ENCODE results near the gene PNPLA4.

The PNPLA4 gene

DNA sequence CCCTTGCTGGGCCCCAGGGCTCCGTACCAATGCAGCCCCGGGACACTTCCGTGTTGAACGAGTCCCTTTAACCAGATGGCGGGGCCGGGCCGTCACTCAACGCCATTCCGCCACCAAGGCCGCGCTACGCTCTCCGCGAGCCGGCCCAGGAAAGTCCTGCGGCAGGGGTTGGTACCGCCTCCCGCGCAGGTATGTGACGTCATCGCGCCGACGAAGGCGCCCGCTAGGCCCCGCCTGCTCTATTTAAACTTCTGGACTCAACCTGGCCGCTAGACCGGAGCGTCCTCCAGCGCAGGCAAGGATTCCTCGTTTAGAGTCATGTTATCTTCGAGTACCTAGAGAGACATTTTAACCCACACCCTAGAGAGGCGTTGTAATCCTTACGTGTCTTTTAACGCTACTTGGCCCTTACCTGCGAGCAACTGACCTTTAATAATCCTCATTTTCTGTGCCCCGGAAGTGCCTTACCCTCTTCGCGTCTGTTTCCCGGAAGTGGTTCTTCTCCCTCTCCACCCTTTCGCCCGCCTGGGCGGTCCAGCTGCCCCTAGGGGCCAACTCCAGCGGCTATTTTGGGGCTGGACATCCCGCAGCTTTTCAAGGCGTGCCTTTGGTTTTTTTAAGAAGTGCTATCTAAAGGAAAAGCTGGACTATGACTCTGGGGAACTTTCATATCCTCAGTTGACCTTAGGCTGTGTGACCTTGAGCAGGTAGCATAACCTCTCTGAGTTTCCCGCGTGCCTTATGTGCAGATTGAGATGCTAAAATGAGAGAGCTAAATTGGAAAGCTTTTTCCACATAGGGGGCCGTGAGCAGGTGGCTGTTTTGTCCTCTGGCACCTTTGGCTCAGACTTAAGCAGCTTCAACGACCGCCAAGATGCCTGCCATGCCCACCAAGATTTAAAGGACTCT is at the start of gene PNPLA4:
Gene PNPLA4 (minus strand): TSS at position 155 of the 909 bp plus-strand sequence. CDS start 1,294 bp downstream, outside the sequence.
- peak within 1 kb of the TSS; percentile 88; the same call in 1 of the 2 replicates for H3K4me3 ChIP-seq (ENCODE audit: low read length)
- no peak for DNase-seq (ENCODE audit: low read depth, low spot score)

GRCh38 chrX:7972586-7972985 is 45.4 kb upstream of the PNPLA4 start:
- Histone ChIP-seq H3K4me3 (ENCODE audit: low read length) (no peak overlapping the region), H3K27ac (ENCODE audit: low read length) (no peak overlapping the region), H3K4me1 (ENCODE audit: control insufficient read depth, insufficient read depth, low read length) (no peaks in the 10 kb centered on the region), H3K36me3 (ENCODE audit: control insufficient read depth, insufficient read depth, low read length) (no peaks in the 10 kb centered on the region), H3K9me3 (ENCODE audit: control insufficient read depth, insufficient read depth, low read length) (no peaks in the 10 kb centered on the region), H3K27me3 (ENCODE audit: control insufficient read depth, insufficient read depth, low read length) (no peaks in the 10 kb centered on the region)
- no CpG with 5 or more reads among the region's 2 CpGs for WGBS (ENCODE audit: insufficient coverage, insufficient read length)
- no peak for DNase-seq (ENCODE audit: low read depth, low spot score)

More for the DNA sequence above, at the start of gene PNPLA4:
- no peak within 1 kb of the TSS for H3K27ac ChIP-seq (ENCODE audit: low read length)
- no peaks in the 10 kb centered on the region for H3K27me3 ChIP-seq (ENCODE audit: control insufficient read depth, insufficient read depth, low read length)
- no peaks in the 10 kb centered on the region for H3K36me3 ChIP-seq (ENCODE audit: control insufficient read depth, insufficient read depth, low read length)
- no peaks in the 10 kb centered on the region for H3K4me1 ChIP-seq (ENCODE audit: control insufficient read depth, insufficient read depth, low read length)
- no peaks in the 10 kb centered on the region for H3K9me3 ChIP-seq (ENCODE audit: control insufficient read depth, insufficient read depth, low read length)
- no CpG with 5 or more reads among the region's 52 CpGs for WGBS (ENCODE audit: insufficient coverage, insufficient read length)

GRCh38 chrX:7970428-7970827 is 43.2 kb upstream of the PNPLA4 start:
- WGBS (ENCODE audit: insufficient coverage, insufficient read length), result no CpG with 5 or more reads among the region's 4 CpGs
- Histone ChIP-seq H3K36me3 (ENCODE audit: control insufficient read depth, insufficient read depth, low read length) (no peaks in the 10 kb centered on the region), H3K9me3 (ENCODE audit: control insufficient read depth, insufficient read depth, low read length) (no peaks in the 10 kb centered on the region), H3K27ac (ENCODE audit: low read length) (no peak overlapping the region), H3K4me1 (ENCODE audit: control insufficient read depth, insufficient read depth, low read length) (no peaks in the 10 kb centered on the region), H3K4me3 (ENCODE audit: low read length) (no peak overlapping the region), H3K27me3 (ENCODE audit: control insufficient read depth, insufficient read depth, low read length) (no peaks in the 10 kb centered on the region)
- no peak for DNase-seq (ENCODE audit: low read depth, low spot score)

DNA sequence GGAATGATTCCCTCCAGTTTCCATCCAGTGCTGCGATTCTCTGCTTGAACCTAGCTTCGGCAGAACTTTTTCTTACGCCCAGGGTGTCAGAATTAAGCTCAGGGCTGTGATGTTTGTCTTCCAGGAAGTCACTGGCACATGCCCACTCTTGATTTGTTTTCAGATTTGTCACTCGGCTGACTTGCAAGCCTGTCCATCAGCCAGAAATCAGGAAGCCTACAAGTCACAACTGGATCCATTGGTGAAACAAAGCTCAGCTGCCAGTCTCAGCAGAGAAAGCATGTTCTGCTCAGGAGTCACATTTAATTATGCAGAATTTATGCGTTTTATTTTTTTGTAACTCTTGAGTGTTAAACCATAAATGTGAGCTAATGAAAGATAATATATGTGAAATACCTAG is 38.2 kb upstream of the PNPLA4 start:
- Histone ChIP-seq H3K4me1 (ENCODE audit: control insufficient read depth, insufficient read depth, low read length) (no peaks in the 10 kb centered on the region), H3K36me3 (ENCODE audit: control insufficient read depth, insufficient read depth, low read length) (no peaks in the 10 kb centered on the region), H3K27me3 (ENCODE audit: control insufficient read depth, insufficient read depth, low read length) (no peaks in the 10 kb centered on the region), H3K4me3 (ENCODE audit: low read length) (no peak overlapping the region), H3K9me3 (ENCODE audit: control insufficient read depth, insufficient read depth, low read length) (no peaks in the 10 kb centered on the region), H3K27ac (ENCODE audit: low read length) (no peak overlapping the region)
- WGBS (ENCODE audit: insufficient coverage, insufficient read length), result no CpG with 5 or more reads among the region's 5 CpGs
- no peak for DNase-seq (ENCODE audit: low read depth, low spot score)

DNA sequence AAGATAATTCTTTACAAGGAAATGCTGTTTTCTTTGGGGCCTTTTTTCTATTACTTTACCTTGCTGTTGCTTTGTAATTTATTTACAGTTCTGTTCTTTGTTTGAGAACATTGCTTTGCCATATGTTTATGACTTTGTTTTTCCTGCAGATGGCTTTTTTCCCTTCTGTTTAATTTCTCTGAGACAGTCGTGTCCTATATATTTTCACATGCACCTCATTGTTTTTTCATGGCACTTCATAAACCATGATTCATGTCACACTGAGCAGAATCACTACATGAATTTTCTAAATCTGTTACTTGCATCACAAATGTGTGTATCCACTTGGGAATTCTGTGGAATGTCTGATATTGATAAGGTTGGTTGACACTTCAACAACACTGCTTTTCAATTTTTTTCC is 33.0 kb upstream of the PNPLA4 start:
- no peaks in the 10 kb centered on the region for H3K4me1 ChIP-seq (ENCODE audit: control insufficient read depth, insufficient read depth, low read length)
- no peak for DNase-seq (ENCODE audit: low read depth, low spot score)
- no CpG with 5 or more reads among the region's 1 CpG for WGBS (ENCODE audit: insufficient coverage, insufficient read length)
- no peaks in the 10 kb centered on the region for H3K36me3 ChIP-seq (ENCODE audit: control insufficient read depth, insufficient read depth, low read length)
- no peaks in the 10 kb centered on the region for H3K9me3 ChIP-seq (ENCODE audit: control insufficient read depth, insufficient read depth, low read length)
- no peaks in the 10 kb centered on the region for H3K27me3 ChIP-seq (ENCODE audit: control insufficient read depth, insufficient read depth, low read length)
- H3K4me3 ChIP-seq (ENCODE audit: low read length), result no peak overlapping the region
- H3K27ac ChIP-seq (ENCODE audit: low read length), result no peak overlapping the region

GRCh38 chrX:7953446-7953845 is 26.2 kb upstream of the PNPLA4 start:
- H3K27ac ChIP-seq (ENCODE audit: low read length), result no peak overlapping the region
- H3K4me1 ChIP-seq (ENCODE audit: control insufficient read depth, insufficient read depth, low read length), result no peaks in the 10 kb centered on the region
- DNase-seq (ENCODE audit: low read depth, low spot score), result no peak
- no peaks in the 10 kb centered on the region for H3K36me3 ChIP-seq (ENCODE audit: control insufficient read depth, insufficient read depth, low read length)
- WGBS (ENCODE audit: insufficient coverage, insufficient read length), result no CpG with 5 or more reads among the region's 5 CpGs
- no peaks in the 10 kb centered on the region for H3K9me3 ChIP-seq (ENCODE audit: control insufficient read depth, insufficient read depth, low read length)
- H3K27me3 ChIP-seq (ENCODE audit: control insufficient read depth, insufficient read depth, low read length), result no peaks in the 10 kb centered on the region
- no peak overlapping the region for H3K4me3 ChIP-seq (ENCODE audit: low read length)

DNA sequence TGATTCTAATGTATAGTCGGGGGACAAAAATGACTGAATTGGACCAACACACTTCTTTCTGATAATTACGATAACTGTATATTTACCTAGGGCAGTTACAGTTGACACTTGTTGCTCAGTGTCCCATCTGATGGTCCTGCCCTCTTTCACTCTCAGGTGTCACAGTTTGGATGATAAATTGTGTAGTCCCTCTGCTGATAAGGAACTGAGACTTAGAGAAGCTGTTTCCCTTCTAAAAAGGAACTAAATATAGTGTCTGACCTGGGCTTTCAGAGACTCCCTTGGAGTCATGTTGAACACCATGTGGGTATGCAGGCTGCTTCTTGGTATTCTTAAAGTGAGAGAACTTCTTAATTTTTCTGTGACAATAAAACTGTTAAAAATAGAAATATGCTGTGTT is 23.7 kb upstream of the PNPLA4 start:
- Histone ChIP-seq H3K36me3 (ENCODE audit: control insufficient read depth, insufficient read depth, low read length) (no peaks in the 10 kb centered on the region), H3K4me1 (ENCODE audit: control insufficient read depth, insufficient read depth, low read length) (no peaks in the 10 kb centered on the region), H3K9me3 (ENCODE audit: control insufficient read depth, insufficient read depth, low read length) (no peaks in the 10 kb centered on the region), H3K4me3 (ENCODE audit: low read length) (no peak overlapping the region), H3K27ac (ENCODE audit: low read length) (no peak overlapping the region), H3K27me3 (ENCODE audit: control insufficient read depth, insufficient read depth, low read length) (no peaks in the 10 kb centered on the region)
- no CpG with 5 or more reads among the region's 2 CpGs for WGBS (ENCODE audit: insufficient coverage, insufficient read length)
- DNase-seq (ENCODE audit: low read depth, low spot score), result no peak

DNA sequence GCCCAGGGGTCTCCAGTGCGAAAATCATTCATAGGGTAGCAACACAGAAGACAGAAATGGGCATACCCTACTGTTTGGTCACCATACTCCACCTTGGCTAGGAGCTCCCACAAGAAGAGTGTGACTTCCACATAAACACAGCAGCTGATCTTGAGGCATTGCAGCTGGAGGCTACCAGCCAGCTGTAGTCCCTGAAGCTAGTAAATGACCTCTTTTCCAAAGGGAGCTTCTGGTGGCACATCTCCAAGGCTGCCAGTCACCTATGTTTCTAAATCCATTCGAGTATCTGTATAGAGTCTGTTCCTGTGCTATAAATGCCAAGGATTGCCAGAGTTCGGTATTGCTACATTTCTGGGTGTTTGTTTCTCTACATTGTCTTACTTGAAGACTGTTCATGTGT is 21.3 kb upstream of the PNPLA4 start:
- no peak overlapping the region for H3K27ac ChIP-seq (ENCODE audit: low read length)
- no CpG with 5 or more reads among the region's 3 CpGs for whole genome bisulfite sequencing (ENCODE audit: insufficient coverage, insufficient read length)
- no peaks in the 10 kb centered on the region for H3K27me3 ChIP-seq (ENCODE audit: control insufficient read depth, insufficient read depth, low read length)
- H3K4me3 ChIP-seq (ENCODE audit: low read length), result no peak overlapping the region
- DNase-seq (ENCODE audit: low read depth, low spot score), result no peak
- H3K9me3 ChIP-seq (ENCODE audit: control insufficient read depth, insufficient read depth, low read length), result no peaks in the 10 kb centered on the region
- no peaks in the 10 kb centered on the region for H3K4me1 ChIP-seq (ENCODE audit: control insufficient read depth, insufficient read depth, low read length)
- H3K36me3 ChIP-seq (ENCODE audit: control insufficient read depth, insufficient read depth, low read length), result no peaks in the 10 kb centered on the region

DNA sequence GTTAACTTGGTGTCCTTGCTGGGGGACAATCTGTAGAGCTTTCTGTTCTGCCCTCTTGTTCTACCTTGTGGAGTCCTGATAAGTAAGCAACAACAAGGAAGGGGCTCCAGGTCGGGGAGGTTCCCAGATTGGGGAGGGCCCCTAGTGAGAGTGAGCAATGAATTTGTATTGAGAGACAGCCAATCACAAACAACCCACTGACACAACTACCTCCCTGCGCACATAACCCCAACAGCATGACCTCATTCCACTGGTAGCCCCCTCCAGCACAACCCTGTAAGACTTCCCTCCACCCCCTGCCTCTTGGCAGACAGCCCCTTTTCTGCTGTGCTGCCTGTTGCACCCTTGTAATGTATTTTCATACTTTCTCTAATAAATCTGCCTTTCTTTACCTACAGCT is 19.7 kb upstream of the PNPLA4 start:
- no peaks in the 10 kb centered on the region for H3K4me1 ChIP-seq (ENCODE audit: control insufficient read depth, insufficient read depth, low read length)
- H3K9me3 ChIP-seq (ENCODE audit: control insufficient read depth, insufficient read depth, low read length), result no peaks in the 10 kb centered on the region
- no peak for DNase-seq (ENCODE audit: low read depth, low spot score)
- no CpG with 5 or more reads among the region's 2 CpGs for WGBS (ENCODE audit: insufficient coverage, insufficient read length)
- H3K27me3 ChIP-seq (ENCODE audit: control insufficient read depth, insufficient read depth, low read length), result no peaks in the 10 kb centered on the region
- H3K27ac ChIP-seq (ENCODE audit: low read length), result no peak overlapping the region
- no peak overlapping the region for H3K4me3 ChIP-seq (ENCODE audit: low read length)
- no peaks in the 10 kb centered on the region for H3K36me3 ChIP-seq (ENCODE audit: control insufficient read depth, insufficient read depth, low read length)

- Histone ChIP-seq H3K9me3 (ENCODE audit: control insufficient read depth, insufficient read depth, low read length) (no peaks in the 10 kb centered on the region), H3K4me3 (ENCODE audit: low read length) (no peak overlapping the region), H3K4me1 (ENCODE audit: control insufficient read depth, insufficient read depth, low read length) (no peaks in the 10 kb centered on the region), H3K36me3 (ENCODE audit: control insufficient read depth, insufficient read depth, low read length) (no peaks in the 10 kb centered on the region), H3K27ac (ENCODE audit: low read length) (no peak overlapping the region), H3K27me3 (ENCODE audit: control insufficient read depth, insufficient read depth, low read length) (no peaks in the 10 kb centered on the region)
- no peak for DNase-seq (ENCODE audit: low read depth, low spot score)
- WGBS (ENCODE audit: insufficient coverage, insufficient read length), result no CpG with 5 or more reads among the region's 6 CpGs
Observed at GRCh38 chrX:7943600-7944245, 16.5 kb upstream of the PNPLA4 start.

All from iPS DF 6.9 (cell line).